Stomach smooth muscle (tissue), 2 donors: ENCODE measurements around the gene RGS3.

Experiments
- H3K27ac ChIP-seq: one replicate; pipeline ENCODE4 v1.7.0; 2013; ENCODE audit warnings: mild to moderate bottlenecking, low read length, inconsistent platforms
- H3K27me3 ChIP-seq, 2 donors: one replicate each; pipeline ENCODE4 v1.7.0; 2013; ENCODE audit warnings: low read length in 2 of 2; ENCODE audit not compliant: insufficient read depth in 2 of 2, control insufficient read depth in 1 of 2
- H3K36me3 ChIP-seq, 2 donors: one replicate each; pipeline ENCODE4 v1.7.0; 2013; ENCODE audit warnings: low read length in 2 of 2; ENCODE audit not compliant: control insufficient read depth in 2 of 2, insufficient read depth in 2 of 2
- H3K4me1 ChIP-seq: one replicate; pipeline ENCODE4 v1.7.0; 2013; ENCODE audit warnings: low read length; ENCODE audit not compliant: control insufficient read depth, insufficient read depth
- H3K4me3 ChIP-seq, 2 donors: one replicate each; pipeline ENCODE4 v1.7.0; 2013; ENCODE audit warnings: low read length in 2 of 2
- H3K9ac ChIP-seq, 2 donors: one replicate each; pipeline ENCODE4 v1.7.0; 2013; ENCODE audit warnings: low read length in 2 of 2, mild to moderate bottlenecking in 1 of 2
- H3K9me3 ChIP-seq, 2 donors: one replicate each; pipeline ENCODE4 v1.7.0; 2013; ENCODE audit warnings: low read length in 2 of 2; ENCODE audit not compliant: control insufficient read depth in 2 of 2
- donor health status: healthy.
- donor health status: Pancreatic carcinoma.

The RGS3 gene

GRCh38 chr9:113465599-113466140, 2.1 kb downstream of the RGS3 start:
- no peaks in the 10 kb centered on the region for H3K36me3 ChIP-seq
- peak overlapping the region; percentile 11 to 84 for H3K4me3 ChIP-seq
- H3K9me3 ChIP-seq = no peaks in the 10 kb centered on the region
- H3K27ac ChIP-seq = peak overlapping the region; percentile 69
- H3K27me3 ChIP-seq = no peaks in the 10 kb centered on the region
- peak overlapping the region; percentile 65 to 66 for H3K9ac ChIP-seq
- peaks cover 27% of the 10 kb centered on the region for H3K4me1 ChIP-seq

DNA sequence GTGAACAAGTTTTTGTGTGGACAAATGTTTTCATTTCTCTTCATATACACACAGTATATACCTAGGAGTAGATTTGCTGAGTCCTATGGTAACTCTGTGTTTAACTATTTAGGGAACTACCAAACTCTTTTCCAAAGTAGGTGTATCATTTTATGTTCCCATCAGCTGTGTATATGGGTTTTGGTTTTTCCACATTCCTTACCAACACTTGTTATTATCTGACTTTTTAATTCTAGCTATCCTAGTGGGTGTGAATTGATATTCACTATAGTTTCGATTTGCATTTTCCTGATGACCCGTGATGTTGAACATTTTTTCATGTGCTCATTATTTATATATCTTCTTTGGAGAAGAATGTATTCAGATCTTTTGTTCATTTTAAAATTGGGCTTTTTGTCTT, 3.7 kb downstream of the RGS3 start:
- H3K9me3 ChIP-seq = no peaks in the 10 kb centered on the region
- H3K4me3 ChIP-seq = no peak overlapping the region
- H3K27ac ChIP-seq = no peak overlapping the region
- H3K4me1 ChIP-seq = peaks cover 31% of the 10 kb centered on the region
- no peaks in the 10 kb centered on the region for H3K36me3 ChIP-seq
- no peak overlapping the region for H3K9ac ChIP-seq
- no peaks in the 10 kb centered on the region for H3K27me3 ChIP-seq

- H3K27ac ChIP-seq = no peak overlapping the region
- H3K9me3 ChIP-seq = no peaks in the 10 kb centered on the region
- H3K4me3 ChIP-seq = peak overlapping the region in 1 of 2 donors; percentile 32
- H3K4me1 ChIP-seq = peaks cover 31% of the 10 kb centered on the region
- H3K36me3 ChIP-seq = no peaks in the 10 kb centered on the region
- H3K27me3 ChIP-seq = no peaks in the 10 kb centered on the region
- peak overlapping the region in 1 of 2 donors; percentile 31 for H3K9ac ChIP-seq
Measured at GRCh38 chr9:113468716-113469448, 5.4 kb downstream of the RGS3 start.

- H3K27me3 ChIP-seq = no peaks in the 10 kb centered on the region
- no peak overlapping the region for H3K9ac ChIP-seq
- no peak overlapping the region for H3K4me3 ChIP-seq
- peaks cover 32% of the 10 kb centered on the region for H3K4me1 ChIP-seq
- H3K27ac ChIP-seq = no peak overlapping the region
- no peaks in the 10 kb centered on the region for H3K36me3 ChIP-seq
- H3K9me3 ChIP-seq = no peaks in the 10 kb centered on the region
Measured at GRCh38 chr9:113471143-113471542, 7.6 kb downstream of the RGS3 start.

- Histone ChIP-seq H3K27ac (no peak overlapping the region), H3K27me3 (no peaks in the 10 kb centered on the region), H3K4me3 (no peak overlapping the region), H3K4me1 (peaks cover 32% of the 10 kb centered on the region), H3K36me3 (peaks cover 0 to 1% of the 10 kb centered on the region in 2 donors), H3K9ac (no peak overlapping the region), H3K9me3 (no peaks in the 10 kb centered on the region)
Measured at GRCh38 chr9:113471566-113471965, 8.0 kb downstream of the RGS3 start.

GRCh38 chr9:113472199-113472598, 8.7 kb downstream of the RGS3 start:
- Histone ChIP-seq H3K27ac (no peak overlapping the region), H3K27me3 (no peaks in the 10 kb centered on the region), H3K4me3 (no peak overlapping the region), H3K9ac (no peak overlapping the region), H3K36me3 (peaks cover 0 to 2% of the 10 kb centered on the region in 2 donors), H3K4me1 (peaks cover 38% of the 10 kb centered on the region), H3K9me3 (no peaks in the 10 kb centered on the region)

GRCh38 chr9:113474360-113475028, 11.0 kb downstream of the RGS3 start:
- Histone ChIP-seq H3K9me3 (no peaks in the 10 kb centered on the region), H3K4me1 (peaks cover 48% of the 10 kb centered on the region), H3K4me3 (peak overlapping the region in 1 of 2 donors; percentile 40), H3K9ac (no peak overlapping the region), H3K27ac (peak overlapping the region; percentile 55), H3K36me3 (peaks cover under 1 to 2% of the 10 kb centered on the region in 2 donors), H3K27me3 (no peaks in the 10 kb centered on the region)

DNA sequence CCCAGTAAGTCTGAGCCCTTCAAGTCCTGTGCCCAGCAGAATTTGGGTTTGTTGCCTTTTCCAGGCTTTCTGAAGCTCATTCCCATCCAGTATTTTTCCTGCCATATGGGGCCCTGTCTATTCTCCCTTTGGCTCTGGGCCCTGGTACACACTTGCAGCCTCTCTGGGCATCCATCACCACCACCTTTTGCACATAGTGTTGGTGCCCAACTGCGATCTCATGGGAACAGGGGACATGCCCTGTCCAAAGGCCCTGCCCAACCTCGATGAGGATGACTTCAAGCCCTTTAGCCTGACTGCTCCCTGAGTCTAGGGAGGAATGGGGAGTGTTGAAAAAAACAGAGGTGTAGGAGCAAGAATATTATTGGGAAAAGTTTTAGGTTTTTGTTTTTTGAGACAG, 11.5 kb downstream of the RGS3 start:
- Histone ChIP-seq H3K9ac (no peak overlapping the region), H3K9me3 (no peaks in the 10 kb centered on the region), H3K27ac (peak overlapping the region; percentile 55), H3K4me1 (peaks cover 50% of the 10 kb centered on the region), H3K4me3 (no peak overlapping the region), H3K27me3 (no peaks in the 10 kb centered on the region), H3K36me3 (peaks cover 2 to 3% of the 10 kb centered on the region in 2 donors)

- H3K9me3 ChIP-seq = no peaks in the 10 kb centered on the region
- H3K4me1 ChIP-seq = peaks cover 55% of the 10 kb centered on the region
- peaks cover 2 to 3% of the 10 kb centered on the region in 2 donors for H3K36me3 ChIP-seq
- no peak overlapping the region for H3K27ac ChIP-seq
- H3K4me3 ChIP-seq = no peak overlapping the region
- no peaks in the 10 kb centered on the region for H3K27me3 ChIP-seq
- no peak overlapping the region for H3K9ac ChIP-seq
Measured at GRCh38 chr9:113475992-113476391, 12.5 kb downstream of the RGS3 start.

- Histone ChIP-seq H3K27me3 (no peaks in the 10 kb centered on the region), H3K9me3 (no peaks in the 10 kb centered on the region), H3K9ac (no peak overlapping the region), H3K36me3 (peaks cover 2 to 3% of the 10 kb centered on the region in 2 donors), H3K27ac (no peak overlapping the region), H3K4me1 (peaks cover 52% of the 10 kb centered on the region), H3K4me3 (no peak overlapping the region)
Measured at GRCh38 chr9:113476511-113476916, 13.0 kb downstream of the RGS3 start.

DNA sequence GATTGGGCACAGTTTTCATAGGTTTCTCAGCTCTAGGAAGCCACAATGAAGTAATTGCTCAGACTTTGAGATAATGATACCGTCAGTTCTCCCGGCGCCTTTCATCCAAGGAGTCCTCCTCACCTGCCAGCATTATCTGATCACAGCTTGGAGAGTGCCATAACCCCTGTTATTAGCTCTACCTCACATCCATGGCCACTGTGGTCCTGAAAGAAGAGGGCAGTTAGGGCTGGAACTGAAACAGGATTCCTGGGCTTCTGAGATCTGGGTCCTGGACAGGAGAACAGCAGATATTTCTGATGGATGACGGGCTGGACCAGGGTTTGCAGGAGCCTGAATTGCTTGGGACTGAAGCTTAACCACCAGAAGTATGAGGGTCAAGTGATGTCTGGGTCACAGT, 13.5 kb downstream of the RGS3 start:
- no peak overlapping the region for H3K4me3 ChIP-seq
- peaks cover 52% of the 10 kb centered on the region for H3K4me1 ChIP-seq
- no peaks in the 10 kb centered on the region for H3K27me3 ChIP-seq
- peaks cover 2 to 3% of the 10 kb centered on the region in 2 donors for H3K36me3 ChIP-seq
- H3K9ac ChIP-seq = no peak overlapping the region
- peak overlapping the region; percentile 41 for H3K27ac ChIP-seq
- H3K9me3 ChIP-seq = no peaks in the 10 kb centered on the region
